NCI-H2029 treated with DMSO at 0.1 percent for 48 hours (cell line): ENCODE measurements around the gene CPSF7.
"Not testable (repeated sequence)": the region's sequence is repeated elsewhere in the genome, so short reads cannot be mapped to it uniquely, and the experiment has no call there.

Source experiments
- DNase-seq: peaks from one replicate; lab custom pipeline; 2025; lab: John Stamatoyannopoulos, UW

The CPSF7 gene

GRCh38 chr11:61429691-61430582, at the start of gene CPSF7, which contains the start of gene SDHAF2:
TSS of gene CPSF7 (minus strand) at chr11:61429975. CDS start at chr11:61429235, 740 bp downstream.
TSS of gene SDHAF2 (plus strand) at chr11:61430124. CDS start at chr11:61430147, 23 bp downstream.
- peak; percentile 75 for DNase-seq

GRCh38 chr11:61477727-61478148, 48.0 kb upstream of the CPSF7 start:
- no peak for DNase-seq

- DNase-seq = no peak
These were observed 47.4 kb upstream of the CPSF7 start for GRCh38 chr11:61477126-61477525.

GRCh38 chr11:61476371-61476770, 46.6 kb upstream of the CPSF7 start:
- no peak for DNase-seq

- DNase-seq = no peak
These were observed 45.7 kb upstream of the CPSF7 start for GRCh38 chr11:61475433-61475832.

- no peak for DNase-seq
These were observed 44.4 kb upstream of the CPSF7 start for GRCh38 chr11:61474013-61474643.

- no peak for DNase-seq
These were observed 43.7 kb upstream of the CPSF7 start for GRCh38 chr11:61473370-61474012.

- no peak for DNase-seq
These were observed 43.1 kb upstream of the CPSF7 start for GRCh38 chr11:61472868-61473267.

- no peak for DNase-seq
These were observed 42.5 kb upstream of the CPSF7 start for GRCh38 chr11:61472282-61472681.

- no peak for DNase-seq
These were observed 38.2 kb upstream of the CPSF7 start for GRCh38 chr11:61468002-61468401.

GRCh38 chr11:61467602-61468001, 37.8 kb upstream of the CPSF7 start:
- not testable (repeated sequence) for DNase-seq

GRCh38 chr11:61460986-61461385, 31.2 kb upstream of the CPSF7 start:
- no peak for DNase-seq

GRCh38 chr11:61460474-61460881, 30.7 kb upstream of the CPSF7 start:
- DNase-seq = no peak

- no peak for DNase-seq
These were observed 24.7 kb upstream of the CPSF7 start for GRCh38 chr11:61454520-61454919.

- DNase-seq = no peak
These were observed 23.9 kb upstream of the CPSF7 start for GRCh38 chr11:61453695-61454094.

GRCh38 chr11:61452825-61453224, 23.1 kb upstream of the CPSF7 start:
- no peak for DNase-seq

- no peak for DNase-seq
These were observed 18.8 kb upstream of the CPSF7 start for GRCh38 chr11:61448552-61448927.

- DNase-seq = no peak
These were observed 18.1 kb upstream of the CPSF7 start for GRCh38 chr11:61447601-61448551.

- DNase-seq = peak; percentile 30
These were observed 16.5 kb upstream of the CPSF7 start for GRCh38 chr11:61446211-61446651.

GRCh38 chr11:61445516-61445915, 15.7 kb upstream of the CPSF7 start:
- DNase-seq = no peak

- no peak for DNase-seq
These were observed 12.8 kb upstream of the CPSF7 start for GRCh38 chr11:61442616-61443015.
